ENCODE data around the gene CS.

- TF ChIP-seq USF1 (IDR thresholded peaks at IDR 0.05) (no peak), MAX (IDR thresholded peaks at IDR 0.05) (no peak), EP300 (IDR thresholded peaks at IDR 0.05; ENCODE audit: borderline replicate concordance) (no peak), CEBPB (IDR thresholded peaks at IDR 0.05) (no peak), FOXM1 (IDR thresholded peaks at IDR 0.05; ENCODE audit: borderline replicate concordance, low read depth) (no peak), REST (IDR thresholded peaks at IDR 0.05; ENCODE audit: low read depth) (no peak), YY1 (IDR thresholded peaks at IDR 0.05; ENCODE audit: low read depth) (no peak)
Observed at GRCh38 chr12:56311003-56311402, 10.9 kb upstream of the CS start.

All from Ishikawa (cell line).